HEK293 (cell line): ENCODE data around the gene DPYSL5.

Experiments used
- CTCF ChIA-PET: fragments of 350-600 bp; formaldehyde crosslinking; extraction: SDS; loops from one replicate; lab custom pipeline; 2021; ENCODE audit warnings: antibody characterized with exemption; lab: Yijun Ruan, JAX
- POLR2A ChIA-PET: fragments of 300-600 bp; formaldehyde crosslinking; extraction: SDS; loops from one replicate; lab custom pipeline; 2020; ENCODE audit warnings: antibody characterized with exemption, inconsistent platforms; lab: Yijun Ruan, JAX
- H3K27ac ChIP-seq: fragments of 200-500 bp; sonication (Bioruptor generic); 2 replicates; pipeline ENCODE4 v1.5.1; 2014; ENCODE audit warnings: low read depth, low read length, control low read depth, inconsistent platforms; ENCODE audit errors: extremely low read depth
- H3K36me3 ChIP-seq, 2 experiments: fragments of 200-500 bp in 1 of 2; sonication (Bioruptor generic) in 1 of 2; 1 replicate in 1 of 2; 2 replicates in 1 of 2; pipeline ENCODE4 v1.5.1; 2014 to 2017; ENCODE audit warnings: inconsistent platforms in 2 of 2, low read length in 2 of 2; ENCODE audit not compliant: control insufficient read depth in 2 of 2, insufficient read depth in 1 of 2
- H3K4me1 ChIP-seq: fragments of 200-500 bp; sonication (Bioruptor generic); 2 replicates; pipeline ENCODE4 v1.5.1; 2014; ENCODE audit warnings: mild to moderate bottlenecking, low read length, inconsistent platforms; ENCODE audit not compliant: control insufficient read depth, insufficient read depth
- H3K4me3 ChIP-seq: 2 replicates; pipeline ENCODE4 v1.5.1; 2011; ENCODE audit warnings: low read depth, mild to moderate bottlenecking, control low read depth, low read length, moderate library complexity
- H3K9me3 ChIP-seq: fragments of 200-500 bp; sonication (Bioruptor generic); 2 replicates; pipeline ENCODE4 v1.5.1; 2014; ENCODE audit warnings: low read depth, low read length, inconsistent platforms; ENCODE audit not compliant: control insufficient read depth, insufficient read depth
- MZF1 ChIP-seq: fragments of 450-650 bp; formaldehyde crosslinking; IDR thresholded peaks from 2 replicates; pipeline ENCODE4 v1.5.1; 2017; ENCODE audit warnings: missing biosample characterization, missing genetic modification characterization, borderline replicate concordance
- PRDM10 ChIP-seq: fragments of 450-650 bp; formaldehyde crosslinking; IDR thresholded peaks from 2 replicates; pipeline ENCODE4 v1.5.1; 2016; ENCODE audit warnings: missing biosample characterization, missing genetic modification characterization
- ZBTB10 ChIP-seq: fragments of 450-650 bp; formaldehyde crosslinking; IDR thresholded peaks from 2 replicates; pipeline ENCODE4 v1.5.1; 2016; ENCODE audit warnings: missing biosample characterization, missing genetic modification characterization
- ZBTB49 ChIP-seq: fragments of 450-650 bp; formaldehyde crosslinking; IDR thresholded peaks from 2 replicates; pipeline ENCODE4 v1.5.1; 2016; ENCODE audit warnings: missing biosample characterization, missing genetic modification characterization, low read depth
- ZEB2 ChIP-seq: fragments of 450-650 bp; formaldehyde crosslinking; IDR thresholded peaks from 2 replicates; pipeline ENCODE4 v1.5.1; 2016; ENCODE audit warnings: missing biosample characterization, missing genetic modification characterization
- ZFP69B ChIP-seq: fragments of 450-650 bp; formaldehyde crosslinking; IDR thresholded peaks from 2 replicates; pipeline ENCODE4 v1.5.1; 2016; ENCODE audit warnings: missing biosample characterization, missing genetic modification characterization
- ZNF26 ChIP-seq: fragments of 450-650 bp; formaldehyde crosslinking; IDR thresholded peaks from 2 replicates; pipeline ENCODE4 v1.5.1; 2016; ENCODE audit warnings: missing biosample characterization, missing genetic modification characterization
- ZNF292 ChIP-seq: fragments of 450-650 bp; formaldehyde crosslinking; IDR thresholded peaks from 2 replicates; pipeline ENCODE4 v1.5.1; 2016; ENCODE audit warnings: low read depth, missing biosample characterization, missing genetic modification characterization, borderline replicate concordance
- ZNF324 ChIP-seq: fragments of 450-650 bp; formaldehyde crosslinking; IDR thresholded peaks from 2 replicates; pipeline ENCODE4 v1.5.1; 2016; ENCODE audit warnings: missing biosample characterization, missing genetic modification characterization
- ZNF362 ChIP-seq: fragments of 450-650 bp; formaldehyde crosslinking; IDR thresholded peaks from 2 replicates; pipeline ENCODE4 v1.5.1; 2016; ENCODE audit warnings: missing biosample characterization, missing genetic modification characterization
- ZNF560 ChIP-seq: fragments of 450-650 bp; formaldehyde crosslinking; IDR thresholded peaks from 2 replicates; pipeline ENCODE4 v1.5.1; 2017; ENCODE audit warnings: missing biosample characterization, missing genetic modification characterization, borderline replicate concordance
- ZNF626 ChIP-seq: fragments of 450-650 bp; sonication (Bioruptor Pico); formaldehyde crosslinking; IDR thresholded peaks from 2 replicates; pipeline ENCODE4 v1.5.1; 2018; ENCODE audit warnings: missing biosample characterization, missing genetic modification characterization, inconsistent platforms
- ZNF792 ChIP-seq: fragments of 450-650 bp; formaldehyde crosslinking; IDR thresholded peaks from 2 replicates; pipeline ENCODE4 v1.5.1; 2016; ENCODE audit warnings: missing biosample characterization, missing genetic modification characterization

Gene DPYSL5

GRCh38 chr2:26894136-26894535 lies 46.2 kb downstream of the DPYSL5 start (continued):
- no peak for TF ChIP-seq ZBTB49 (tag by site-specific recombination)
- TF ChIP-seq ZNF626, result no peak
- no peak for TF ChIP-seq ZNF292 (tag by site-specific recombination)
- no peak for TF ChIP-seq ZNF560 (tag by site-specific recombination)
- no peak for TF ChIP-seq ZNF26 (tag by site-specific recombination)
- TF ChIP-seq PRDM10 (tag by site-specific recombination), result no peak
- TF ChIP-seq MZF1 (tag by site-specific recombination), result no peak
- TF ChIP-seq ZNF324 (tag by site-specific recombination), result no peak

GRCh38 chr2:26897807-26898479 lies 50.0 kb downstream of the DPYSL5 start:
- no peak overlapping the region for H3K27ac ChIP-seq
- peaks cover under 1 to 43% of the 10 kb centered on the region in 2 experiments; a peak in 2 of 3 replicates for H3K36me3 ChIP-seq
- TF ChIP-seq ZBTB10 (tag by site-specific recombination) (no peak), ZNF792 (tag by site-specific recombination) (no peak), ZFP69B (tag by site-specific recombination) (no peak), ZNF26 (tag by site-specific recombination) (no peak), ZEB2 (no peak), ZNF362 (no peak)
- POLR2A ChIA-PET, result no interaction called here
- H3K4me1 ChIP-seq, result no peaks in the 10 kb centered on the region
- CTCF ChIA-PET, result interaction anchor here (0.7 to 2.8 kb wide), 4 partner anchors 24 to 119 kb away, joined by 3 to 12 read pairs (median 4); no protein-coding TSS in a partner anchor
- no peaks in the 10 kb centered on the region; the same call in 1 of the 2 replicates for H3K9me3 ChIP-seq
- no peak overlapping the region for H3K4me3 ChIP-seq
